Ishikawa (cell line): ENCODE data around the gene HK2.

ENCODE experiments used
- CEBPB ChIP-seq: IDR thresholded peaks from 2 replicates; pipeline ENCODE4 v1.6.1; 2012
- CREB1 ChIP-seq: IDR thresholded peaks from 2 replicates; pipeline ENCODE4 v1.6.1; 2012; ENCODE audit warnings: low read depth
- EGR1 ChIP-seq: IDR thresholded peaks from 2 replicates; pipeline ENCODE4 v1.6.1; 2012
- EP300 ChIP-seq: IDR thresholded peaks from 2 replicates; pipeline ENCODE4 v1.6.1; 2012; ENCODE audit warnings: borderline replicate concordance
- FOXM1 ChIP-seq: IDR thresholded peaks from 2 replicates; pipeline ENCODE4 v1.6.1; 2012; ENCODE audit warnings: low read depth, borderline replicate concordance
- MAX ChIP-seq: IDR thresholded peaks from 2 replicates; pipeline ENCODE4 v1.6.1; 2012
- NFIC ChIP-seq: IDR thresholded peaks from 2 replicates; pipeline ENCODE4 v1.6.1; 2012
- RAD21 ChIP-seq: IDR thresholded peaks from 2 replicates; pipeline ENCODE4 v1.6.1; 2012; ENCODE audit warnings: low read depth
- REST ChIP-seq: IDR thresholded peaks from 2 replicates; pipeline ENCODE4 v1.6.1; 2012; ENCODE audit warnings: low read depth, mild to moderate bottlenecking
- TAF1 ChIP-seq: IDR thresholded peaks from 2 replicates; pipeline ENCODE4 v1.6.1; 2012; ENCODE audit warnings: low read depth, mild to moderate bottlenecking
- TCF12 ChIP-seq: IDR thresholded peaks from 2 replicates; pipeline ENCODE4 v1.6.1; 2012; ENCODE audit warnings: low read depth
- TEAD4 ChIP-seq: IDR thresholded peaks from 2 replicates; pipeline ENCODE4 v1.6.1; 2012
- USF1 ChIP-seq: IDR thresholded peaks from 2 replicates; pipeline ENCODE4 v1.6.1; 2012
- YY1 ChIP-seq: IDR thresholded peaks from 2 replicates; pipeline ENCODE4 v1.6.1; 2012; ENCODE audit warnings: low read depth
- ZBTB7A ChIP-seq: IDR thresholded peaks from 2 replicates; pipeline ENCODE4 v1.6.1; 2012; ENCODE audit warnings: low read depth

Gene HK2

GRCh38 chr2:74817304-74817675 lies 16.6 kb upstream of the HK2 start:
- TF ChIP-seq REST (no peak), NFIC (no peak), RAD21 (no peak)

- TF ChIP-seq EP300 (no peak), EGR1 (no peak), NFIC (no peak), CEBPB (no peak), CREB1 (no peak), TAF1 (no peak), MAX (no peak), USF1 (no peak), RAD21 (no peak), ZBTB7A (no peak), TCF12 (no peak), REST (no peak), TEAD4 (no peak), FOXM1 (no peak), YY1 (no peak)
These were observed 14.2 kb upstream of the HK2 start for GRCh38 chr2:74819702-74820101.

- TF ChIP-seq YY1 (no peak), NFIC (no peak), TCF12 (no peak), FOXM1 (no peak), TEAD4 (no peak), CEBPB (peak; percentile 64; the same call in 1 of the 2 replicates), ZBTB7A (no peak), USF1 (peak; percentile 40; the same call in 1 of the 2 replicates), TAF1 (no peak)
These were observed 12.5 kb upstream of the HK2 start for GRCh38 chr2:74821177-74822126.

GRCh38 chr2:74822771-74823566 lies 11.0 kb upstream of the HK2 start:
- TF ChIP-seq TEAD4, result no peak
- TF ChIP-seq REST, result no peak
- no peak for TF ChIP-seq TAF1
- no peak for TF ChIP-seq RAD21

- no peak for TF ChIP-seq TEAD4
- TF ChIP-seq EP300, result no peak
- TF ChIP-seq CREB1, result no peak
- no peak for TF ChIP-seq USF1
- TF ChIP-seq MAX, result no peak
- TF ChIP-seq ZBTB7A, result no peak
- TF ChIP-seq TAF1, result no peak
- TF ChIP-seq NFIC, result no peak
- no peak for TF ChIP-seq FOXM1
- no peak for TF ChIP-seq CEBPB
- no peak for TF ChIP-seq EGR1
These were observed 9.2 kb upstream of the HK2 start for GRCh38 chr2:74824679-74825078.
